ENCODE measurements around the gene PRKAR1B.

The PRKAR1B gene

GRCh38 chr7:699476-700170 lies 27.5 kb downstream of the PRKAR1B start:
- CTCF ChIA-PET: no interaction called here
- TF ChIP-seq CTCF (conservative IDR thresholded peaks at IDR 0.05; ENCODE audit: low read depth): no peak
- DNase-seq (ENCODE audit: low spot score): no peak
- H3K27ac ChIP-seq: peak overlapping the region; percentile 78
- POLR2A ChIA-PET (ENCODE audit: low non-redundant PET): no interaction called here

GRCh38 chr7:698515-699475 lies 28.3 kb downstream of the PRKAR1B start:
- no peak for TF ChIP-seq CTCF (conservative IDR thresholded peaks at IDR 0.05; ENCODE audit: low read depth)
- CTCF ChIA-PET: no interaction called here
- DNase-seq (ENCODE audit: low spot score): no peak
- peak overlapping the region; percentile 78 for H3K27ac ChIP-seq
- POLR2A ChIA-PET (ENCODE audit: low non-redundant PET): no interaction called here

GRCh38 chr7:696812-697551 lies 30.1 kb downstream of the PRKAR1B start:
- ChIA-PET CTCF (no interaction called here), POLR2A (ENCODE audit: low non-redundant PET) (no interaction called here)
- peak overlapping the region; percentile 1 for H3K27ac ChIP-seq
- no peak for DNase-seq (ENCODE audit: low spot score)
- no peak for TF ChIP-seq CTCF (conservative IDR thresholded peaks at IDR 0.05; ENCODE audit: low read depth)

- no peak for TF ChIP-seq CTCF (conservative IDR thresholded peaks at IDR 0.05; ENCODE audit: low read depth)
- peak overlapping the region; percentile 1 for H3K27ac ChIP-seq
- ChIA-PET POLR2A (ENCODE audit: low non-redundant PET) (no interaction called here), CTCF (no interaction called here)
- DNase-seq (ENCODE audit: low spot score): no peak
Measured at GRCh38 chr7:696426-696811, 30.7 kb downstream of the PRKAR1B start.

DNA sequence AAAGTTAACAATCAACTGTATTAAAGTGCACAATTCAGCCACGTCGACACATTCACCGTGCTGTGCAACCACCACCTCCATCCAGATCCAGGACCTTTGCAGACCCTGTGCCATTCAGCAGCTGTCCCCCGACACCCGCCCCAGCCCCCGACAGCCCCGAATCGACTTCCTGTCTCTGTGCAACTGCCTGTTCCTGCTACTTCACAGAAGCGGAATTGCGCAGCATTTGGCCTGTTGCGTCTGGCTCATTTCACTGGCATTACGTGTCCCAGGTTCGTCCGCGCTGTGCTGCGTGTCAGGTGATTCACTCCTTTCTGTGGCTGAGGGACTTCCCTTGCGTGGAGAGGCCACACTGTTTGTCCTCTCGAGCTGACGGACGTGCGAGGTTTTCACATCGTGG lies 33.8 kb downstream of the PRKAR1B start:
- POLR2A ChIA-PET (ENCODE audit: low non-redundant PET): no interaction called here
- no peak overlapping the region for H3K27ac ChIP-seq
- DNase-seq (ENCODE audit: low spot score): no peak
- CTCF ChIA-PET: no interaction called here
- TF ChIP-seq CTCF (conservative IDR thresholded peaks at IDR 0.05; ENCODE audit: low read depth): no peak

- ChIA-PET POLR2A (ENCODE audit: low non-redundant PET) (no interaction called here), CTCF (interaction anchor here (0.6 kb wide), 1 partner anchor 121 kb away, joined by 7 read pairs; no protein-coding TSS in a partner anchor)
- no peak for DNase-seq (ENCODE audit: low spot score)
- no peak for TF ChIP-seq CTCF (conservative IDR thresholded peaks at IDR 0.05; ENCODE audit: low read depth)
- H3K27ac ChIP-seq: no peak overlapping the region
Measured at GRCh38 chr7:691361-692045, 35.6 kb downstream of the PRKAR1B start.

Measured in RWPE1 (cell line).